Measurements from ENCODE around the gene RETREG1. TPM values are rescaled to one million over a fixed set of nuclear protein-coding genes. Genes with fewer than 3 reads are reported as not detected.
A peak's percentile ranks its signal among the peaks of the same experiment; 100 is the strongest.

Gene RETREG1
- total RNA-seq, 1 experiment from 2014 or later, result 3.4 TPM

DNA sequence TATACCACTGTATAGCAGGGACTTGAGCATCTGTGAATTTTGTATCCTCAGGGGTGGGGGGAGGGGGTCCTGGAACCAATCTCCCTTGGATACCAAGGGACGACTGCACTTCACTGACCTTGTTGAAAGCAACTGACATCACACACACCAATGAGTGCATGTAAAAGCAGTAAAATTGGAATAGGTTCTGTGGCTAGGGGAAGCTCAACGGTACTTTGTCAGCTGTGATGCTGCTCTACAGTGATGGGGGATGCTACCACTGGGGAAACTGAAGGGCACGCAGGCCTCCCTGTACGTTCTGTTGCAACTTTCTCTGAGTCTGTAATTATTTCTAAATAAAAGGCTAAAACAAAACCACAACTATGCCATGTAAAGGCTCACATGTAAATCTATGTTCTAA lies 47.0 kb upstream of the RETREG1 start:
- no peak overlapping the region for H2BK120ac ChIP-seq (ENCODE audit: low read depth, low read length, poor library complexity, severe bottlenecking)
- no peaks in the 10 kb centered on the region for H3K23me2 ChIP-seq (ENCODE audit: insufficient read length, low read depth, low read length, poor library complexity, severe bottlenecking)
- H3K4me3 Mint-ChIP-seq, result no peak overlapping the region
- no peak overlapping the region for H3T11ph ChIP-seq (ENCODE audit: low read length)
- no peak overlapping the region for H3K18ac ChIP-seq (ENCODE audit: insufficient read length, low read depth, low read length)
- H3K79me1 ChIP-seq (ENCODE audit: insufficient read depth, low read depth, low read length, poor library complexity, severe bottlenecking), result no peaks in the 10 kb centered on the region
- no peaks in the 10 kb centered on the region for H3K9me3 ChIP-seq (ENCODE audit: control insufficient read depth, low read depth, low read length)
- no peak overlapping the region for H3K9ac ChIP-seq (ENCODE audit: extremely low read depth, insufficient read length, low read length)
- no peaks in the 10 kb centered on the region; the same call in 1 of the 2 replicates for H3K27me3 Mint-ChIP-seq (ENCODE audit: low read depth)
- no CpG with 5 or more reads among the region's 4 CpGs for WGBS (ENCODE audit: extremely low coverage, insufficient read length, low lambda C conversion rate)
- TF ChIP-seq, protein P1, sequence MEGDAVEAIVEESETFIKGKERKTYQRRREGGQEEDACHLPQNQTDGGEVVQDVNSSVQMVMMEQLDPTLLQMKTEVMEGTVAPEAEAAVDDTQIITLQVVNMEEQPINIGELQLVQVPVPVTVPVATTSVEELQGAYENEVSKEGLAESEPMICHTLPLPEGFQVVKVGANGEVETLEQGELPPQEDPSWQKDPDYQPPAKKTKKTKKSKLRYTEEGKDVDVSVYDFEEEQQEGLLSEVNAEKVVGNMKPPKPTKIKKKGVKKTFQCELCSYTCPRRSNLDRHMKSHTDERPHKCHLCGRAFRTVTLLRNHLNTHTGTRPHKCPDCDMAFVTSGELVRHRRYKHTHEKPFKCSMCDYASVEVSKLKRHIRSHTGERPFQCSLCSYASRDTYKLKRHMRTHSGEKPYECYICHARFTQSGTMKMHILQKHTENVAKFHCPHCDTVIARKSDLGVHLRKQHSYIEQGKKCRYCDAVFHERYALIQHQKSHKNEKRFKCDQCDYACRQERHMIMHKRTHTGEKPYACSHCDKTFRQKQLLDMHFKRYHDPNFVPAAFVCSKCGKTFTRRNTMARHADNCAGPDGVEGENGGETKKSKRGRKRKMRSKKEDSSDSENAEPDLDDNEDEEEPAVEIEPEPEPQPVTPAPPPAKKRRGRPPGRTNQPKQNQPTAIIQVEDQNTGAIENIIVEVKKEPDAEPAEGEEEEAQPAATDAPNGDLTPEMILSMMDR (conservative IDR thresholded peaks at IDR 0.05), result no peak
- H3K23ac ChIP-seq (ENCODE audit: insufficient read length, low read depth, low read length), result no peak overlapping the region
- no peak overlapping the region for H2BK12ac ChIP-seq (ENCODE audit: insufficient read length, low read depth, low read length)
- no peak overlapping the region for H2BK20ac ChIP-seq (ENCODE audit: low read depth, low read length, poor library complexity, severe bottlenecking)
- no peaks in the 10 kb centered on the region for H3K4me1 ChIP-seq (ENCODE audit: insufficient read depth, low read length)
- no peak overlapping the region for H3K4me2 ChIP-seq (ENCODE audit: insufficient read depth, insufficient read length, low read length)
- H3K79me2 ChIP-seq (ENCODE audit: insufficient read depth, low read length), result no peaks in the 10 kb centered on the region
- H3K4me1 Mint-ChIP-seq, result no peaks in the 10 kb centered on the region
- H3K27ac ChIP-seq (ENCODE audit: insufficient read length, low read depth, low read length), result no peak overlapping the region
- H4K8ac ChIP-seq (replicated peaks; ENCODE audit: insufficient read length, low read depth, low read length), result no peak overlapping the region
- no peak overlapping the region for H4K91ac ChIP-seq (ENCODE audit: insufficient read length, low read depth, low read length)
- no peaks in the 10 kb centered on the region for H4K20me1 ChIP-seq (ENCODE audit: control insufficient read depth, insufficient read depth, insufficient read length)
- H3K56ac ChIP-seq (ENCODE audit: insufficient read length, low read depth, low read length), result no peak overlapping the region
- no peak overlapping the region for H2AFZ ChIP-seq (ENCODE audit: low read length)
- DNase-seq, result no peak
- peaks cover 32 to 47% (median 46%) of the 10 kb centered on the region in 3 experiments; a peak in 6 of 7 replicates for H3K36me3 Mint-ChIP-seq (ENCODE audit: insufficient read depth in 1 of 3, low read depth in 3 of 3)
- H3K14ac ChIP-seq (ENCODE audit: insufficient read depth, low read length), result no peak overlapping the region
- no peak overlapping the region for H2BK5ac ChIP-seq (ENCODE audit: insufficient read length, low read length)
- H4K5ac ChIP-seq (ENCODE audit: insufficient read length, low read depth, low read length), result no peak overlapping the region
- no peak overlapping the region for H2BK15ac ChIP-seq (ENCODE audit: low read depth, low read length)
- H3K9me3 Mint-ChIP-seq, result peaks cover 0 to 3% of the 10 kb centered on the region in 2 experiments; a peak in 1 of 5 replicates
- H3K27ac Mint-ChIP-seq, result 0 out of 7 replicates have a peak overlapping the region, but pooled peaks of 1 of the 3 experiments have one; percentile 86
- H3K4ac ChIP-seq (ENCODE audit: low read depth, low read length), result no peak overlapping the region
- H2AK5ac ChIP-seq (ENCODE audit: insufficient read length, low read length), result no peak overlapping the region
- H3K27me3 ChIP-seq (ENCODE audit: insufficient read depth, low read length), result no peaks in the 10 kb centered on the region
